Type B pancreatic cell (in vitro differentiated cells): ENCODE data around the gene KIF1C. TPM values are rescaled to one million over a fixed set of nuclear protein-coding genes. Genes with fewer than 3 reads are reported as not detected.

ENCODE experiments used
- DNase-seq: peaks from one replicate; pipeline ENCODE4 v3.0.0; 2021; ENCODE audit warnings: mixed read lengths; ENCODE audit not compliant: unreplicated experiment; ENCODE audit errors: extremely low spot score
- H3K27ac Mint-ChIP-seq: 2 replicates; pipeline ENCODE4 v1.8.0; 2021; ENCODE audit warnings: mild to moderate bottlenecking, mixed read lengths
- H3K27me3 Mint-ChIP-seq: 2 replicates; pipeline ENCODE4 v1.8.0; 2021; ENCODE audit warnings: mixed read lengths
- H3K36me3 Mint-ChIP-seq: 2 replicates; pipeline ENCODE4 v1.8.0; 2021; ENCODE audit warnings: mixed read lengths
- H3K4me1 Mint-ChIP-seq: one replicate; pipeline ENCODE4 v1.8.0; 2021; ENCODE audit warnings: mixed read lengths; ENCODE audit not compliant: unreplicated experiment
- H3K4me3 Mint-ChIP-seq: 2 replicates; pipeline ENCODE4 v1.8.0; 2021; ENCODE audit warnings: mild to moderate bottlenecking, mixed read lengths
- H3K9me3 Mint-ChIP-seq: 2 replicates; pipeline ENCODE4 v1.8.0; 2021; ENCODE audit warnings: mixed read lengths
- total RNA-seq: library from RNA; stranded (reverse); gene quantifications from 2 replicates; pipeline ENCODE4 v1.2.1, GENCODE V29; 2021; ENCODE audit warnings: low replicate concordance
- TF ChIP-seq, protein P1 (sequence below): fragments of 200-600 bp; sonication (generic); conservative IDR thresholded peaks from 2 replicates; pipeline ENCODE4 v1.5.0; 2021; ENCODE audit warnings: antibody characterized with exemption, mild to moderate bottlenecking

Gene KIF1C
- total RNA-seq, 1 donor from 2014 or later = 102 TPM

DNA sequence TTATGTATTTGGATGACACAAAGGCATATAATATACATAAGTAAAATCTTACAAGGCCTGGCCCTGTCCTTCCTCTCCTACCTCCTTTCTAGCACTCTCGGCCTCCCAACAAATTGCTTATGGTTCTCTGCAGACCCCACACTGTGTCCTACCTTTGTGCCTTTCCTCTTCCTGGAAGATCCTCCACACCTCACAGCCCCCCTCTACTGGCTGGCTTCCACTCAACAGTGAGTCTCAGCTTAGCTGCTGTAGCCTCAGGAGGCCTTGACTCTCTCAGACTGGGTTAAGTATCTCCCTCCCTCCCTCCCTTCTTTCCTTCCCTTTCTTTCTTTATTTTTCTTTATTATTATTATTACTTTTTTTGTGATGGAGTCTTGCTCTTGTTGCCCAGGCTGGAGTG lies 45.8 kb downstream of the KIF1C start:
- no peak for DNase-seq
- TF ChIP-seq, protein P1, sequence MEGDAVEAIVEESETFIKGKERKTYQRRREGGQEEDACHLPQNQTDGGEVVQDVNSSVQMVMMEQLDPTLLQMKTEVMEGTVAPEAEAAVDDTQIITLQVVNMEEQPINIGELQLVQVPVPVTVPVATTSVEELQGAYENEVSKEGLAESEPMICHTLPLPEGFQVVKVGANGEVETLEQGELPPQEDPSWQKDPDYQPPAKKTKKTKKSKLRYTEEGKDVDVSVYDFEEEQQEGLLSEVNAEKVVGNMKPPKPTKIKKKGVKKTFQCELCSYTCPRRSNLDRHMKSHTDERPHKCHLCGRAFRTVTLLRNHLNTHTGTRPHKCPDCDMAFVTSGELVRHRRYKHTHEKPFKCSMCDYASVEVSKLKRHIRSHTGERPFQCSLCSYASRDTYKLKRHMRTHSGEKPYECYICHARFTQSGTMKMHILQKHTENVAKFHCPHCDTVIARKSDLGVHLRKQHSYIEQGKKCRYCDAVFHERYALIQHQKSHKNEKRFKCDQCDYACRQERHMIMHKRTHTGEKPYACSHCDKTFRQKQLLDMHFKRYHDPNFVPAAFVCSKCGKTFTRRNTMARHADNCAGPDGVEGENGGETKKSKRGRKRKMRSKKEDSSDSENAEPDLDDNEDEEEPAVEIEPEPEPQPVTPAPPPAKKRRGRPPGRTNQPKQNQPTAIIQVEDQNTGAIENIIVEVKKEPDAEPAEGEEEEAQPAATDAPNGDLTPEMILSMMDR = no peak
- no peak overlapping the region for H3K27ac Mint-ChIP-seq
- H3K9me3 Mint-ChIP-seq = no peaks in the 10 kb centered on the region
- H3K4me3 Mint-ChIP-seq = no peak overlapping the region
- peaks cover 4% of the 10 kb centered on the region for H3K27me3 Mint-ChIP-seq
- H3K36me3 Mint-ChIP-seq = no peaks in the 10 kb centered on the region
- no peaks in the 10 kb centered on the region for H3K4me1 Mint-ChIP-seq

- Mint-ChIP-seq H3K9me3 (no peaks in the 10 kb centered on the region), H3K27ac (no peak overlapping the region), H3K27me3 (peaks cover 3% of the 10 kb centered on the region), H3K4me3 (no peak overlapping the region), H3K36me3 (no peaks in the 10 kb centered on the region), H3K4me1 (peaks cover 2% of the 10 kb centered on the region)
- no peak for DNase-seq
- TF ChIP-seq, protein P1 = no peak
These were observed 46.9 kb downstream of the KIF1C start for GRCh38 chr17:5044630-5045029.

DNA sequence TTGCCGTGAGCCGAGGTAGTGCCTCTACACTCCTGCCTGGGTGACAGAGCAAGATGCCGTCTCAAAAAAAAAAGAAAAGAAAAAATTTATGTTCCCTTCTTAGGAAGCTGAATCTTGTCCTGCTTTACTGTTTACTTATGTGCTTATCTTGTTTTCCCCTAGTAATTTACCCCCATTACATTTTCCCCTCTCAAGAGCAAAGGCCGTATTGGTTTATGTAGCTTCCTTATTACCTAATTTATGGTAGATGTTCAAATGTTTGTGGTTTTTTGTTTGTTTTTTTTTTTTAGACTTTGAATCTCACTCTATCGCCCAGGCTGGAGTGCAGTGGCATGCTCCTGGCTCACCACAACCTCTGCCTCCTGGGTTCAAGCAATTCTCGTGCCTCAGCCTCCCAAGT lies 47.7 kb downstream of the KIF1C start:
- no peak for DNase-seq
- TF ChIP-seq, protein P1 = no peak
- Mint-ChIP-seq H3K36me3 (no peaks in the 10 kb centered on the region), H3K27me3 (no peaks in the 10 kb centered on the region), H3K4me1 (peaks cover 9% of the 10 kb centered on the region), H3K9me3 (no peaks in the 10 kb centered on the region), H3K4me3 (no peak overlapping the region), H3K27ac (no peak overlapping the region)

GRCh38 chr17:5047446-5047845 lies 49.7 kb downstream of the KIF1C start:
- Mint-ChIP-seq H3K4me3 (no peak overlapping the region), H3K27ac (no peak overlapping the region), H3K27me3 (no peaks in the 10 kb centered on the region), H3K36me3 (no peaks in the 10 kb centered on the region), H3K4me1 (peaks cover 10% of the 10 kb centered on the region), H3K9me3 (no peaks in the 10 kb centered on the region)
- TF ChIP-seq, protein P1 = no peak
- no peak for DNase-seq

- Mint-ChIP-seq H3K4me3 (no peak overlapping the region), H3K36me3 (no peaks in the 10 kb centered on the region), H3K27me3 (no peaks in the 10 kb centered on the region), H3K27ac (peak overlapping the region; percentile 78), H3K4me1 (peaks cover 10% of the 10 kb centered on the region), H3K9me3 (no peaks in the 10 kb centered on the region)
- TF ChIP-seq, protein P1 = no peak
- DNase-seq = no peak
These were observed 51.6 kb downstream of the KIF1C start for GRCh38 chr17:5049314-5049841.

DNA sequence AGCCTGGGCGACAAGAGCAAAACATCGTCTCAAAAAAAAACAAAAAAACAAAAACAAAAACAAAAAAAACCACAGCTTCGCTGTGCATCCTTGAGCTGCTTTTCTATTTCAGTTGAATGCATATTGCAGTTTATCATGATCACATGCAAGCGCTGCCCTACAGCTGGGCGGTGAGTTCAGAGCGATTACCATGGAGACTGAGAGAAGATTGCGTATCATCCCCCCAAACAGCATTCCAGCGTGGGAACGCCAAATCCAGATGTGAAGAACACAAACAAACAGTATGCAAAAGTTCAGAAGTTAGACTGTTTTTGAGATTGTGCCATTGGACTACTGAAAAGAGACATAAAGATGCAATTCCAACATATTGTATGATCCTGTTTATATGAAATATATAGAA lies 52.5 kb downstream of the KIF1C start:
- H3K4me3 Mint-ChIP-seq = peak overlapping the region; percentile 65
- TF ChIP-seq, protein P1 = no peak
- peak overlapping the region; percentile 68 for H3K27ac Mint-ChIP-seq
- no peaks in the 10 kb centered on the region for H3K36me3 Mint-ChIP-seq
- no peaks in the 10 kb centered on the region for H3K27me3 Mint-ChIP-seq
- H3K9me3 Mint-ChIP-seq = no peaks in the 10 kb centered on the region
- H3K4me1 Mint-ChIP-seq = peaks cover 10% of the 10 kb centered on the region
- DNase-seq = no peak
